Occipital lobe (tissue), 2 donors: ENCODE results near the gene LRRC2. TPM values are rescaled to one million over a fixed set of nuclear protein-coding genes. Genes with fewer than 3 reads are reported as not detected.
"Not testable (repeated sequence)": the region's sequence is repeated elsewhere in the genome, so short reads cannot be mapped to it uniquely, and the experiment has no call there.

Experiments used
- DNase-seq: peaks from one replicate; lab custom pipeline; 2025; lab: John Stamatoyannopoulos, UW
- total RNA-seq: library from RNA; depleted of rRNA; stranded (reverse); fragments of >200 nt; gene quantifications from one replicate; pipeline ENCODE4 v1.2.3, GENCODE V29; 2014

The LRRC2 gene
- total RNA-seq, 1 donor from 2014 or later = 7.8 TPM

DNA sequence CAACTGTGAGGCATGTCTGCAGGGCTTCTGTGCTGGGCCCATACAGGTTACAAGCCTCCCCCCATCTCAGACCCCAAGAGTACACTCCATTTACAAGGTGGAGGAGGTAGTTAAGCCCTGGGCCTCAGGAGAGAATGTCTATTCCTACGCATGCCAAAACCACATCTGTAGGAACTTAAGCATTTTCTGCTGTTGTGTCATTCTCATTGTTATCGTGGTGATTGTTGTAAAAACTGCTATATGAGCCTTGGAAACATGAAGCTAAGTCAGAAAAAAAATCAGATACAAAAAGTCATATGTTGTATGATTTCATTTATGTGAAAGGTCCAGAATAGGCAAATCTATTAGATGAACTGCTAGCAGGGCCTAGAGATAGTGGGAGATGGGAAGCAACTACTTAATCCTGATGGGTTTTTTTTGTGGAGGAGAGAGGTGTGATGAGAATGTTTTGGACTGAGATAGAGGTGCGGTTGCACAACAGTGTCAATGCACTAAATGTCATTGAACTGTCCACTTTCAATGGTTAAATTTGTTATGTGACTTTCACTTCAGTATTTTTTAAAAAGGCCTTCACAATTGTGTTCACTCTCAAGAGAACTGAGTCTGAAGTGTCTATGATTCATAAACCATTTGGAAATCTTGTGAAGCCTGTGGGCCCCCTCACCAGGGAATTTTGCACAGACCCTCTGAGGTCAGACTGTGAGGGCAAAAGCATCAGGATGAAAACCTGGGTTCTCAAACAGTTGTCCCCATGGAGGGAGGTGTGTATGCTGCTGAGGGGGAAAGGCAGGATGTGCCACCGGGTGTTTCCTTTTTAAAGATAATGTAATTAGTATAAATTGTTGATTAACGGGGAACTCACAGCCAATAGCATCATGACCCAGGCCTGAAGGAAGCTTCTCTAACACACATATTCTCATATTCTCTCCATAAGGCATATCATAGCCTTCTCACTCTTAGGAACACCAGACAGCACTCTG, 65.2 kb downstream of the LRRC2 start:
- no peak for DNase-seq

DNA sequence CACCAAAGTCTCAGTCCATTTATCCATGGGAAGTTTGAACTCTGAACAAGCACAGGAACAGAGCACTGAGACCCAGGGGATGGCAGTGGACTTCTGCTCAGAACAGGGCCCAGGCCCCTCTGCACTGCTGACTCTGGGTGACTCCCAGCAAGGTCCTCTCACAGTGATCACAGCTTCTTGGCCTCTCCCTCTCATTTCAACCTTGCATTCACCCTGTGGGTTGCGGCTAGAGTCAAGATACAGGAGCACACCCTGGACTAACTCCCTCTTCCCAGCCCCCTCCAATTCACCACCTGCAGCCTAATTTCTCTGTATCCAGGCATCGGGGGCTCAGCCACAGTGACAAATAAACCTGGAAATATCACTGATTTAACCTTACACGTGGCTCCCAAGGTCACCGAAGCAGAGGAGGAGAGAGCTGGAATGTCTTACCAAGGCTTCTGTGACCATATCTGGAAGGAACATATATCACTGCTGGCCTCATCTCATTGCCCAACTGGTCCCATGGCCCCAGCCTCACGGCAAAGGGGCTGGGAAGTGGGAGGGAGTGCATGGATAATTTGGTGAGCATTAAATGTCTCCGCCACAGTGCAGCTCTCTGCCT, 67.1 kb downstream of the LRRC2 start:
- no peak for DNase-seq

DNA sequence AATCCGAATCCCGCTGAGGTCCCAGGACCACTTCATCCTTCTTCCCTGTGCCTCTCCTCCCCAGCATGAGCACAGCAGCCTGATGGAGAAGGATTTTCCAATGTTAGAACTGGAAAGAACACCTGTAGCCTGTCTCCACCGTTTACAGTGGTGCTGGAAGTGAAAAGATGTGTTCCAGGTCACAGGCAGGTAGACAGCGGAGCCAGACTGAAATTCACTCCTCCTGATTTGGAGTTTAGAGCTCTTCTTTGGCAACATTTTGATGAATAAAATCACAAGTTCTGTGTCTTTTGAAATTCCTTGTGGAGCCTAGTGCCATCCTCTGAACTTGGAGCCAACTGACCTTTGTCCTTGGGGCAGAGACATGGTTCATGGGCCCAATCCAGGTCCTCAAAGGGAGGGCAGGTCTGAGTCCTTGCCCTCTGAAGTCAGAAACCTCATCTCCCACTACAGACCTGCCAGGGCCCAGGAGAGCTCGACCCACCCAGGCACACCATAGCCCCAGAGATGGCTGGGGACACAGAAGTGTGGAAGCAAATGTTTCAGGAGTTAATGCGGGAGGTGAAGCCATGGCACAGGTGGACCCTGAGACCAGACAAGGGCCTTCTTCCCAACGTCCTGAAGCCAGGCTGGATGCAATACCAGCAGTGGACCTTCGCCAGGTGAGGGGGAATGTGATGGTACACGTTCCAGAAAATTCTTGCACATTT, 68.4 kb downstream of the LRRC2 start, which contains the start of gene RTP3:
Gene RTP3, plus strand, starts transcription at position 421 of the 710 bp plus-strand sequence. Its CDS starts 87 bp downstream, at position 508.
- no peak for DNase-seq

DNA sequence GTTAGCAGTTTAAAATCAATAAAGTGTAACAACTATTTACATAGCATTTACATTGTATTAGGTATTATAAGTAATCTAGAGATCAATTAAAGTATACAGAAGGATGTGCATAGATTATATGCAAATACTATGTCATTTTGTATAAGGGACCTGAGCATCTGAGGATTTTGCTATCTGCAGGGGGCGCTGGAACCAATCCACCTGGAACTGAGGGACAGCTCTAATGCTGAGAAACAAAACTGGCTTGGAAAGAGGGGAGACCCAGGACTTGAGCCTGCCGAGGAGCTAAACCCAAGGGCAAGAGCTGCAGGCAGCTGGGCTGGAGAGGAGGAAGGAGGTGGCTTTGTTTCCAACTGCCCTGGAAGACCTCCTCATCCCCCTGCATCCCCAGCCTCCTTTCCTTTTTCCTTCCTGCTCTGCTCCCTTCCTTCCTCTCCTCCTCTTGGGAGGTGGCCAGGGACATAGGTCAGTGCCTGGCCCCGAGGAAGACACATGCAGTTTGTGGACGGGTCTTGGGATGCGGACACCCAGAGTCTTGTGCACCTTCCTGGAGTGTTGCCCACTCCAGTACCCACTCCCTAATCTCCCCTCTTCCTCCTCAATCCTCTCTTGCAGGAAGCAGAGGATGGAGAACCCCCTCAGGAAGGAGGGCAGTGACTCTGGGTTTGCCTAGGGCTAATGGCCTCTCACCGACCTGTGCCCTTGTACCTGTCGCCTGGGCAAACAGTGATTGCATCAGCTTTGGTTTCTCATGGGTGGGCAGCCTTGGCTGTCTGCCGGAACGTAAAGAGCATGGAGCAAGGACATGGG, 69.2 kb downstream of the LRRC2 start:
- DNase-seq = no peak

DNA sequence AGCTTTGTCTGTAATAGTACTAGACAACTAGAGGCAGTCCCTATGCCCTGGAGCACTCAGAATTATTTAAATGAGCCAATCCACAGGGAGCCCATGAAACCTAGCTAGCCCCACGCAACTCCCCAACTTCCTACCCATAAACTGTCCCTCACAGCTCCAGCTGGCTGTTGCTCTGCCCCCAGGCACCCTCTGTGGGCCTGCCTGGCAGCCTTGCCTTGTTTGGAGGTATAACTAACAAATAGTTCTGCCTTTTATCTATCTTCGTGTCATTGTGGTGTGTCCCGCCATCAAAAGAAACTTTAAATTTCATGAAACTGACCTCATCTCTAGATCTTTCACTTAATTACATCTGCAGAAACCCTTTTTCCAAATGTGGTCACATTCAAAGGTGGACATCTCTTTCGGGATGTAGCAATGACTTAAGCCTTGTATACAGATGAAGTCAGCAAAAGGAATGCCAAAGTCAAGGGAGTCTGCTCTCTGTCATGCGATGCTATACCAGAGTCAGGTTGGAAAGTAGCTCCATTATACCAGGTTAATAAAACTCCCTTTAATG, 70.1 kb downstream of the LRRC2 start:
- no peak for DNase-seq

DNA sequence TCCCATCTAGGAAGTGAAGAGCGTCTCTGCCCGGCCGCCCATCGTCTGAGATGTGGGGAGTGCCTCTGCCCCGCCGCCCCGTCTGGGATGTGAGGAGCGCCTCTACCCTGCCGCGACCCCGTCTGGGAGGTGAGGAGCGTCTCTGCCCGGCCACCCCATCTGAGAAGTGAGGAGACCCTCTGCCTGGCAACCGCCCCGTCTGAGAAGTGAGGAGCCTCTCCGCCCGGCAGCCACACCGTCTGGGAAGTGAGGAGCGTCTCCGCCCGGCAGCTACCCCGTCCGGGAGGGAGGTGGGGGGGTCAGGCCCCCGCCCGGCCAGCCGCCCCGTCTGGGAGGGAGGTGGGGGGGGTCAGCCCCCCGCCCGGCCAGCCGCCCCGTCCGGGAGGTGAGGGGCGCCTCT, 71.6 kb downstream of the LRRC2 start:
- not testable (repeated sequence) for DNase-seq

DNA sequence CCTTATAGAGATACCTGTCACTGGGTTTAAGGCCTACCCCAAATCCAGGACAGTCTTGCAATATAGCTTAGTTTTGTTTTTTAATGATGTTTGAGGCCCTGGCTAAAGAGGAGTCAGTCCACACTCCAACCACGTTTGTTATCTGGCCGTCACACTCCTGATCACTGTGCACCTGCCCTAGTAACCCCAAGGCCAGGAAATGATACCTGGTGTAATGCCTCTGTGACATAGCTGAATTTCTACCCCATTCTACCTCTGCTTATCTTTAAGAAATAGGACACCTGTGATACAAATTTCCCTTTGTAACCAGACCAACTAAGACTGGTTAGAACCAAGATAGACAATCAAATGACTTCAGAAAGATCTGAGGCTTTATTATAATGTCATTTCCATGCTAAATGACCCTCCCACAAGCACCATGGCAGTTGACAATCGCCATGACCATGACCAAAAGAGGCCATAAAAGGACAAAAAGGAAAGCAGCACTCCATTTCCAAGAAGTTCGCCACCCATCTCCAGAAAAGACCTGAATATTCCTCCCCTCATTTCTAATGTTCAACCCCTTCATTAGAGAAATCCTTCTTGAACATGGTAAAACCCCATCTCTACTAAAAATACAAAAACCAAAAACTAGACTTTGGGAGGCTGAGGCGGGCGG, 73.1 kb downstream of the LRRC2 start:
- DNase-seq = no peak

DNA sequence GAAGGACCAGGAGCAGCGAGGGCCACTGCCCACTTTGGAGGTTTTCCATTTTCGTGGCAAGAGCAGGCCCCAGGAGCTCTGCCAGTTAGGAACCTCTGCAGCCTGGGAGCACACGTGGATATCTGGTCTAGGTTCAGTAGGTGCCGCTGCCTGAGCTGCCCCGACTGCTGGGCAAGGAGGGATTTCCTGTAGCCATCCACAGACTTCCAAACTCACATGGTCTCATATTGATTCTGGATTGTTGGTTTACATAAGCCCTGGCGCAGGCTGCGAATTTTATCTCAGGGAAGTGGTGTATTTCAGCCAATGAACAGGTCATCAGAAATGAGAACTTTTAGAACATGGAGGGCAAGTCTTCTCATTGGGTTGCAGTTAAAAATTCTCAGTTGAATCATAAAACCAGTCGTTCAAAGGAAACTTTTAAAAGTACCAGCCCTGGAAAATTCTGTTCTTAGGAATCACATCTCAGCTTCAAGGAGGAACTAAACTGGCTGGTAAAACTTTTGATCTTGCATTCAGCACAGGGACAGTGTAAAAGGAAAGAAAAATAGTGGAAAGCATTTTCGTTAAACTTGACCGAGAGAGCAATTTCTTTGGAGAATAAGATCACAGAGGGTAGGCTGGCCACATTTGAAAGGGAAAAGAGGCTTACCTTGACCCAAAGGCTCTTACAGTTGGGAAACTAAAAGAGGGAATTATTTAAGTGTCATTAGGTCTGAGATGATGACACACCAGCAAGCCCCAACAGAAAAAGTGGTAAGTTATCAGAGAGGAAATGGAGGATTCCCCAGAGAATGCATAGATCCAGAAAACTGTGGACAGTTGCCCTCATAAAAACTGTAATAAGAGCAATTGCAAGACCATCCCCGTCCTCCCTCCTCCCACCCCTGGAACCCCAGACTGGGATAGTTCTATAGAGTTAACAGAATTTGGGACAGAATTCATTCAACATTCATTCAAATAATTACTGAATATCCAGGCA, 74.7 kb downstream of the LRRC2 start:
- DNase-seq = no peak

DNA sequence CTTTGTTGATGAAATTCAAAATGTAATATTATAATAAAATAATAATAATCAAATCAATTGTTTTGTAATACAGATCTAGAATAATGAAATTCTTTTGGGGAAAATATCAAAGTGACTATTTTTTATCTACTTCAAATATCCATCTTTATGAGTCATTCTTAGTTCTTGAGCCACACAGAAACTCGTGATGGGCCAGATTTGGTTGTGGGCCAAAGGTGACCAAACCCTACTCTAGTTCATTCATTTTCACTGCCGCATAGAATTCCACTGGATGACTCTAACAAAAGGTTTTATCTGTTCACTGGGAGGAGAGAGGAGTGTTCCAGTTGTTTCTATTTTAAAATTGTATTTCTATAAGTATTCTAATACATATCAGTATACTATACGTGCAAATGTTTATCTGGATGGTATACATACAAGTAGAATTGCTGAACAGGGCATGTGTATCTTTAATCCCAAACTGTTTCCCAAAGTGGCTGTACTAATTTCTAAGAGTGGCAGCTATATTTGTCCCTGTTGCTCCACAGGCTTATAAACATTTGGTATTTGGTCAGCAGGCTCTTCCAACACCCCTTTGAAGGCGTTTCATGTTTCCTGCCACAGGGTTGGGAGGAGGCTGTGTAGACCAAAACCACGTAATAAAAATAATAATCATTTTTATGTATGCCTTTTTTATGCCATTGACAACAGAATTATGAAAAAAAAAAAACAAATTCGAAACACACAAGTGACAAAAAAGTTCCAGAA, 75.6 kb downstream of the LRRC2 start:
- DNase-seq = no peak

DNA sequence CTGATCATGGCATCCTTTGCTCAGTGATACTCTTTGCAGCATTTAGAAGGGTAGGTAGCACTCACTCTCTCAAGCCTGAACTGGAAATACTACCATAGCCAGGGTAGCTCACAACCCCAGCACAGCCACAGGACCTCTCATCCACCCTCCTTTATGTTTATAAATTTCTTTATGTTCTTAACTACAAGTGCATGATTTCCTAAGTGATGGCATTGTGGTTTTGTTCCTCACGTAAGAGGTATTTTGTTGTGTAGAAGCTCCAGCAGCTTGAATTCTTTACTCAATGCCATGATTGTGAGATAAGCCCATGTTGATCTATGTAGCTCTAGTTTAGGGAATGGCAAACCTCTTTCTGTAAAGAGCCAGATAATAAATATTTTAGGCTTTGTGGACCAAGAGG, 76.2 kb downstream of the LRRC2 start:
- DNase-seq = no peak

DNA sequence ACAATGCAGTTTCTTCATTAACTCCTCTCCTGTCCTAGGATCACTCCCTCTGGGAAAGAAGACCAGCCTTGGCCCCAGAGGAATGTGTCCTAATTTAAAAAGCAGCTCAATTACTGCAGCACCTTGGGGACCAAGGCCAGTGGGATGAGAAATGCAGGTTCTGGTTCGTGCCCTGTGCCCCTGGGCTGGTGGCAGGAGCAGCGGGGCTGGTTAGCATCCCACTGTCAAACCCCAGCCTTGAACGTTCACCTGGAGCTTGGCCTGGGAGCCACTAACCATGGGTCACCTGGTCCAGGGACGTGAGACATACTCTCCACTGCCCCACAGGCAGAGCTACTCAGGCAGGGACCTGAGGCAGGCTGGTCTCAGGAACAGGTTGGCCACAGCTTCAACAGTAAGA, 76.7 kb downstream of the LRRC2 start:
- no peak for DNase-seq

DNA sequence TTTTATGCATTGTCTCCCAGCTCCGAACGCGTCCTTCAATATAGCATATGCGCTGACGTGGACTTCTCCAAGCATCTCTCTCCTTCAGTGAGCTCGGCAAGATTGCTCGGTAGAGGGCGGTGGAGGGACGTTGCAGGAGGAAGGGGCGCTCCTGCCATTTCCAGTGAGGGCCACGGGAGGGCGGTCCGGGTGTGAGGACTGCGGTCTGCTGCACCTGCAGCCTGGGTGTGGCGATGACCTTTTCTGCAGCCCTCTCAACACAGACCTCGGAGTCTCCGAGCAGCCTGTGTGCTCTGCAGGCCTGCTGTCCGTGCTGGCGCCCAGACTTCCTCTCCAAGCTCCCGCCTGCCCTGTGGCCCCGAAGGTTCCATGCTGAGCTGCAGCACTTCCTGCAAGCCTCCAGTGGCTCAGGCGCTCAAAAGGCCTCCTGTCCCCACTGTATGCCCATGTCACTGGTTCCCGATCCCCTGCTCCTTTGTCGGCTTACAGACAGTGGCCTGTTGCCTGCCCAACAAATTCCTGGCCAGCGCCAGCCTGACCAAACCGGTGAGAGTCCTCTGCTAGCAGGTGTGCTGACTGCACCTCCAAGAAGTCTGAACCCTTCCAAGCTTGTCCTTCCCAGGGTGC, 77.3 kb downstream of the LRRC2 start:
- peak; percentile 83 for DNase-seq

DNA sequence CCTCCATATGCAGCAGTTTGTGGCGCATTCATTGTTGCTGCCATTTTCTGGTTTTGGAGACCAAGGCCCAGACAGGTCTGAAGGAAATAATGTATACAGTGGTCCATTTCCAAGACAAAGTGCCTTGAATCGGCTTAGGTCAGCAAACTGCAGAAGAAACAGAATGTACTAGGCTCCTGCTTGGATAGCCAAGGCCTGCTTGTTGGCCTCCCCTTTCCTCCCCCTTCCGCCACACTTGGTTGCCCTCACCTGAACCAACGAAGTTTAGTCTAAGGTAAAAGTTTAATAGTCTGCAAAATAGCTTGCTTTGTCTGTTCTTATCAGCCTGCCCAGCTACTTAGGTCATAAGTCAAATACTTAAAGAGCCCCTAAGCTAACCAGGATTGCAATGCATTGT, 80.3 kb downstream of the LRRC2 start:
- DNase-seq = no peak

DNA sequence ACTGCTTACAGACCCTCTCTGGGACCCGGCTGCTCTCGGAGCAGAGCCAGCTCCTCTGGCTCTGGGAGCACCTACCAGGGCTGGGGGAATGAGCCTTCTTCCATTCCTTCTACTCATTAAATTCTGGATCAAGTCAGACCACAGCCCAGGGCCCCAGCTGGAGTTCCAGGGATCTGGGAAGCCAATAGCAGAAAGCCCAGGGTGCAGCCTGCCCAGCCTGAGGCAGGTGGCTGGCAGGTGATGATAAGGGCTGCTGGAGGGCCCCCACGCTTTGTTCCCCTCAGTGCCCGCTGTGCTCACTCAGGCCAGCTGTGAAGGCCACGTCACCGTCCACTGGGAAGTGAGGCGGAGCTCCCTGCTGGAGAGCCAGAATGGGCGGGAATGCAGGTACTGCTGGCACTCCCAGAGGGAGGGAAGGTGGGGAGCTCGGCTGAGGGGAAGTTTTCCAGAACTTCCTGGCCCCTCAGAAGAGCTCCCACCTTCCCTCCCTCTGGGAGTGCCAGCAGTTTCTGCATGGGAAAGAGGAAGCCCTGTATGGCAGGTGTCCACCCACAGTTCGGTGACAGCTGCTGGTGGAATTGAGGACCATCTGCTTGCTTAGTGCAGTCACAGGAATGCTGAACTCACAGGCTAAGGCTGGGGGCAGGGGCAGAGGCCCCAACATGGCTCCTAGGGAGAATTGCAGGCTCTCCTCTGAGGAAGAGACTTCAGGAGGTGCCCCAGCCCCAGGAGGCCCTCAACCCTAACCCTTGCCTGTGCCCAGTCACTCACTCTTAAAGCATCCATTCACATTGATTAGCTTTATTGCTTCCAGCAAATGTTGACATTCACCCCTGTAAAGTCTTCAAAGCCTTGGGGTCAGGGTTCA, 81.0 kb downstream of the LRRC2 start:
- DNase-seq = no peak

DNA sequence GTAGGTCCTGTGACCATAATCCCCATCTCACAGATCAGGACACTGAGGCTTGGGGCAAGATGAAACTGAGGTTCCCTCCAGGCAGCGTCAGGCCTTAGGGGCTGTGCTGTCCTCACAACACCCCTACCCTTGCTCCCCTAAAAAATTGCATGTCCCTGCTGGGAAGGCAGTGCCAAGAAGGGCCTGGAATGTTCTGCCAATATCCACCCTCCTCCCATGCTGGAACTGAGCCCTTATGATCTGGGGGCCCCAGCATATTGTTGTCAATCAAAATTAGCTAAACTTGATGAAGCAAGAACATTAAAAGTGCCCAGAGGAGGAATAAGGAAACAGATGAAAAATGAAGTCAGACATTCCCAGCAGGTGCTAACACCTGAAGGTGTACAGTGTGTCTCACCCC, 81.7 kb downstream of the LRRC2 start:
- no peak for DNase-seq

DNA sequence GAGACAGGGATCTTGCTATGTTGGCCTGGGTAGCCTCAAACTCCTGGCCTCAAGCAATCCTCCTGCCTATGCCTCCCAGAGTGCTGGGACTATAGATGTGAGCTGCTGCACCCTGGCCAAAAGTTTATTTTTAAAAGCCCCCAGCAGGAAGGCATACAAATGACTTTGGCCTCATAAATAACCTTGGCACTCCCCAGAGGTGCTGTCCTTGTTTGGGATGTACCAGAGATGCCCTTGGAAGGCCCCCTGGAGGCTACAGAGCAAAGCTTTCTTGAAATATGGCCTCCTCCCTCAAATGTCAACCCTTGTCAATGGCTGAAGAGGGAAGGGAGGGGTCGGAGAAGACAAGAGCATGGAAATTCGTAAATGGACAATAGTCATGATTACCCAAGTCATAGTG, 82.3 kb downstream of the LRRC2 start:
- DNase-seq = no peak
